ENCODE measurements around the gene YWHAE.

GRCh38 chr17:1385861-1386260 lies 14.2 kb downstream of the YWHAE start:
- TF ChIP-seq, protein P1, sequence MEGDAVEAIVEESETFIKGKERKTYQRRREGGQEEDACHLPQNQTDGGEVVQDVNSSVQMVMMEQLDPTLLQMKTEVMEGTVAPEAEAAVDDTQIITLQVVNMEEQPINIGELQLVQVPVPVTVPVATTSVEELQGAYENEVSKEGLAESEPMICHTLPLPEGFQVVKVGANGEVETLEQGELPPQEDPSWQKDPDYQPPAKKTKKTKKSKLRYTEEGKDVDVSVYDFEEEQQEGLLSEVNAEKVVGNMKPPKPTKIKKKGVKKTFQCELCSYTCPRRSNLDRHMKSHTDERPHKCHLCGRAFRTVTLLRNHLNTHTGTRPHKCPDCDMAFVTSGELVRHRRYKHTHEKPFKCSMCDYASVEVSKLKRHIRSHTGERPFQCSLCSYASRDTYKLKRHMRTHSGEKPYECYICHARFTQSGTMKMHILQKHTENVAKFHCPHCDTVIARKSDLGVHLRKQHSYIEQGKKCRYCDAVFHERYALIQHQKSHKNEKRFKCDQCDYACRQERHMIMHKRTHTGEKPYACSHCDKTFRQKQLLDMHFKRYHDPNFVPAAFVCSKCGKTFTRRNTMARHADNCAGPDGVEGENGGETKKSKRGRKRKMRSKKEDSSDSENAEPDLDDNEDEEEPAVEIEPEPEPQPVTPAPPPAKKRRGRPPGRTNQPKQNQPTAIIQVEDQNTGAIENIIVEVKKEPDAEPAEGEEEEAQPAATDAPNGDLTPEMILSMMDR (conservative IDR thresholded peaks at IDR 0.05; ENCODE audit: low read depth, low read length): no peak
- TF ChIP-seq EZH2 (IDR thresholded peaks at IDR 0.05; ENCODE audit: borderline replicate concordance, low read depth, low read length, poor library complexity, severe bottlenecking): no peak

All from A673 (cell line).